ENCODE measurements around the gene PRX.
"Not testable (repeated sequence)": the region's sequence is repeated elsewhere in the genome, so short reads cannot be mapped to it uniquely, and the experiment has no call there.

The PRX gene

DNA sequence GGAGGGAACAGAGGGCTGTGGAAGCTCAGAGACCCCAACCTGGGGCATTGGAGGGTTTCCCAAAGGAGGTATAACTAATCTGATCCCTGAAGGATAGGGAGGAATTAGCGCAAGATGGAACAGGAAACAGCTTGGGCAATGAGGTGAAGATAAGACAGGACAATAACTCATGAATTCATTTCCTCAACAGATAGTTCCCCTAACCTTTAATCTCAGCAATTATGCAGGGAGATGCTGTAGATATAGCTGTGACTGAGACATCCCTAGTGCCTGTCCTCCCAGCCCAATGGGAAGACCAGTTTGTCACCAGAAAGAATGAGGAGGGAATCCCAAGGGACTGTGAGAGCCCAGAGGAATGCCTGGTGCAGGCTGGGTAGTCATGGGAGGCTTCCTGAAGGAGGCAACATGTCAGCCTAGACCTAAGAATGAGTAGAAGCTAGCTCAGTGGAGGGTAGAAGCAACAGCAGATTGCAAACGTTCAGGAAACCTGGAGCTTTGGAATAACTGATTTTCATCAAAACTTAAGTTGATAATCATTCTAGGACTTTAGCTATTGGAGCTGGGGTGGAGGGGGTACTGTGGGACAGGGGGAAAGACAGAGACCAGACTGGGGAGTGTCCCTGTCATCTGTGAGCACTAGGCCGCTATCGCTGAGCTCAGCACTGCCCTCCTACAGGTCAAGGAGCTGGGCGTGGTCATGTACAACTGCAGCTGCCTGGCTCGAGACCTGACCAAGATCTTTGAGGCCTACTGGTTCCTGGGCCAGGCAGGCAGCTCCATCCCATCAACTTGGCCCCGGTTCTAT, 42.0 kb downstream of the PRX start:
- Histone ChIP-seq H3K36me3 (ENCODE audit: low read depth) (peaks cover 18% of the 10 kb centered on the region), H3K4me3 (ENCODE audit: severe bottlenecking) (no peak overlapping the region), H3K4me1 (ENCODE audit: insufficient read depth, poor library complexity, severe bottlenecking) (no peaks in the 10 kb centered on the region), H3K27me3 (ENCODE audit: insufficient read depth, poor library complexity, severe bottlenecking) (no peaks in the 10 kb centered on the region), H3K27ac (ENCODE audit: poor library complexity, severe bottlenecking) (no peak overlapping the region), H3K9me3 (ENCODE audit: severe bottlenecking) (no peaks in the 10 kb centered on the region)
- TF ChIP-seq, protein P1, sequence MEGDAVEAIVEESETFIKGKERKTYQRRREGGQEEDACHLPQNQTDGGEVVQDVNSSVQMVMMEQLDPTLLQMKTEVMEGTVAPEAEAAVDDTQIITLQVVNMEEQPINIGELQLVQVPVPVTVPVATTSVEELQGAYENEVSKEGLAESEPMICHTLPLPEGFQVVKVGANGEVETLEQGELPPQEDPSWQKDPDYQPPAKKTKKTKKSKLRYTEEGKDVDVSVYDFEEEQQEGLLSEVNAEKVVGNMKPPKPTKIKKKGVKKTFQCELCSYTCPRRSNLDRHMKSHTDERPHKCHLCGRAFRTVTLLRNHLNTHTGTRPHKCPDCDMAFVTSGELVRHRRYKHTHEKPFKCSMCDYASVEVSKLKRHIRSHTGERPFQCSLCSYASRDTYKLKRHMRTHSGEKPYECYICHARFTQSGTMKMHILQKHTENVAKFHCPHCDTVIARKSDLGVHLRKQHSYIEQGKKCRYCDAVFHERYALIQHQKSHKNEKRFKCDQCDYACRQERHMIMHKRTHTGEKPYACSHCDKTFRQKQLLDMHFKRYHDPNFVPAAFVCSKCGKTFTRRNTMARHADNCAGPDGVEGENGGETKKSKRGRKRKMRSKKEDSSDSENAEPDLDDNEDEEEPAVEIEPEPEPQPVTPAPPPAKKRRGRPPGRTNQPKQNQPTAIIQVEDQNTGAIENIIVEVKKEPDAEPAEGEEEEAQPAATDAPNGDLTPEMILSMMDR (IDR thresholded peaks at IDR 0.05; ENCODE audit: poor library complexity, severe bottlenecking), result no peak
- ATAC-seq (ENCODE audit: low read depth) (no peak), DNase-seq (ENCODE audit: low spot score) (no peak)

DNA sequence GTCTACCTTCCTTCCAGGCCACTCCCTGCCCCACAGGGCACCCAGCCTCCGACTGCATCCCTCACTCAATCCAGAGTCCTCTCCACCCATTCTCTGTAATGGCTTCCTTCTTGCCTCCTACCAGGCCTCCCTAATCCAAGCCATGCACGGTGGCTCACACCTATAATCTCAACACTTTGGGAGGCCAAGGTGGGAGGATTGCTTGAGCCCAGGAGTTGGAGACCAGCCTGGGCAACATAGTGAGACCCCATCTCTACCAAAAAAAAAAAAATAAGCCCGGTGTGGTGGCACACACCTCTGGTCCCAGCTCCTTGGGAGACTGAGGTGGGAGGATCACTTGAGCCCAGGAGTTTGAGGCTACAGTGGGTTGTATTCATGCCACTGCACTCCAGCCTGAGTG, 42.9 kb downstream of the PRX start:
- H3K4me1 ChIP-seq (ENCODE audit: insufficient read depth, poor library complexity, severe bottlenecking); H3K9me3 ChIP-seq (ENCODE audit: severe bottlenecking); H3K4me3 ChIP-seq (ENCODE audit: severe bottlenecking); H3K27ac ChIP-seq (ENCODE audit: poor library complexity, severe bottlenecking); DNase-seq (ENCODE audit: low spot score); H3K27me3 ChIP-seq (ENCODE audit: insufficient read depth, poor library complexity, severe bottlenecking); ATAC-seq (ENCODE audit: low read depth): not testable (repeated sequence)
- H3K36me3 ChIP-seq (ENCODE audit: low read depth), result peaks cover 18% of the 10 kb centered on the region

DNA sequence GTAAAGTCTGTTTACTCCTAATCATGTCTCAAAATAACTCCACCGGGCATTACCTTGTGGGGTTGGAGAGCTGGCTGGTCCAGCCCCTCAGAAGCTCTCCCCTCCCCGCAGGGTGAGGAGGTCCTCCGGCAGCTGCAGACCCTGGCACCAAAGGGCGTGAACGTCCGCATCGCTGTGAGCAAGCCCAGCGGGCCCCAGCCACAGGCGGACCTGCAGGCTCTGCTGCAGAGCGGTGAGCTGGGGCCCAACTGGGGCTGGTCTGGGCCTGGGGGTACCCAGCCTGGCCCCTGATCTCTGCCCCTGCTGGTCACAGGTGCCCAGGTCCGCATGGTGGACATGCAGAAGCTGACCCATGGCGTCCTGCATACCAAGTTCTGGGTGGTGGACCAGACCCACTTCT, 43.4 kb downstream of the PRX start:
- H3K4me3 ChIP-seq (ENCODE audit: severe bottlenecking), result no peak overlapping the region
- H3K9me3 ChIP-seq (ENCODE audit: severe bottlenecking), result no peaks in the 10 kb centered on the region
- H3K4me1 ChIP-seq (ENCODE audit: insufficient read depth, poor library complexity, severe bottlenecking), result no peaks in the 10 kb centered on the region
- DNase-seq (ENCODE audit: low spot score) (no peak), ATAC-seq (ENCODE audit: low read depth) (no peak)
- no peaks in the 10 kb centered on the region for H3K27me3 ChIP-seq (ENCODE audit: insufficient read depth, poor library complexity, severe bottlenecking)
- H3K36me3 ChIP-seq (ENCODE audit: low read depth), result peaks cover 18% of the 10 kb centered on the region
- H3K27ac ChIP-seq (ENCODE audit: poor library complexity, severe bottlenecking), result no peak overlapping the region
- TF ChIP-seq, protein P1 (IDR thresholded peaks at IDR 0.05; ENCODE audit: poor library complexity, severe bottlenecking), result no peak

DNA sequence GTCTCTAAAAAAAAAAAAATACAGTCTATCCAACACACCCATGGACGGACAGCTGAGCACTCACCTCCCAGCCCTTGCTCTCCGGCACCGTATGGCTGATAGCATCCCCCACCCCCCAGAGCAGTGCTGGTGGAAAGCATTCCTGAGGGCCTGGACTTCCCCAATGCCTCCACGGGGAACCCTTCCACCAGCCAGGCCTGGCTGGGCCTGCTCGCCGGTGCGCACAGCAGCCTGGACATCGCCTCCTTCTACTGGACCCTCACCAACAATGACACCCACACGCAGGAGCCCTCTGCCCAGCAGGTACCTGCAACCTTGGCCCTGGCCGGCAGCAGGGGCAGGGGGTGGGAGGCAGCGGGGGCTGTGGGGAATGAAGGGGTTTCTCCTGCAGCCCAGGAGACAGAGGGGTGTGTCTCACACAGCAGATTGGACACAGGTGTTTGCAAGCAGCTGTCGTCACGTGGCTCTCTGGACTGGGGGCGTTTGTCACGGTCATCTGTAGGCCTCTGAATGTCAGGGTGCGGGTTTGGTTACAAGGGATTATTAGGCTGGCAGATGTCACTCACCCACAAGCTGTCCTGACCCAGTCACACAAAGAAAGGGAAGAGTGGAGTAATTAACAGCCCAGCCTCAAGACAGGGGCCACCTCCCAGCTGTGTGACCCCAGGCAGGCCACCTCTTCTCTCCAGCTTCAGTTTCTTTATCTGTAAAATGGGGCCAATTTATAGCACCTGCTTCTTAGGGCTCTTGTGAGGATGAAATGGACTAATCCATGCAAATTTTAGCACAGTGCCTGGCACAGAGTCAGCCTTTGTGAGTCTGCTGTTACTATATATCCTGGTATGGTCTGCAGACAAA, 45.4 kb downstream of the PRX start:
- Histone ChIP-seq H3K4me1 (ENCODE audit: insufficient read depth, poor library complexity, severe bottlenecking) (no peaks in the 10 kb centered on the region), H3K4me3 (ENCODE audit: severe bottlenecking) (no peak overlapping the region), H3K27me3 (ENCODE audit: insufficient read depth, poor library complexity, severe bottlenecking) (no peaks in the 10 kb centered on the region), H3K9me3 (ENCODE audit: severe bottlenecking) (no peaks in the 10 kb centered on the region), H3K27ac (ENCODE audit: poor library complexity, severe bottlenecking) (no peak overlapping the region), H3K36me3 (ENCODE audit: low read depth) (peaks cover 15% of the 10 kb centered on the region)
- DNase-seq (ENCODE audit: low spot score) (no peak), ATAC-seq (ENCODE audit: low read depth) (no peak)
- TF ChIP-seq, protein P1 (IDR thresholded peaks at IDR 0.05; ENCODE audit: poor library complexity, severe bottlenecking), result no peak

DNA sequence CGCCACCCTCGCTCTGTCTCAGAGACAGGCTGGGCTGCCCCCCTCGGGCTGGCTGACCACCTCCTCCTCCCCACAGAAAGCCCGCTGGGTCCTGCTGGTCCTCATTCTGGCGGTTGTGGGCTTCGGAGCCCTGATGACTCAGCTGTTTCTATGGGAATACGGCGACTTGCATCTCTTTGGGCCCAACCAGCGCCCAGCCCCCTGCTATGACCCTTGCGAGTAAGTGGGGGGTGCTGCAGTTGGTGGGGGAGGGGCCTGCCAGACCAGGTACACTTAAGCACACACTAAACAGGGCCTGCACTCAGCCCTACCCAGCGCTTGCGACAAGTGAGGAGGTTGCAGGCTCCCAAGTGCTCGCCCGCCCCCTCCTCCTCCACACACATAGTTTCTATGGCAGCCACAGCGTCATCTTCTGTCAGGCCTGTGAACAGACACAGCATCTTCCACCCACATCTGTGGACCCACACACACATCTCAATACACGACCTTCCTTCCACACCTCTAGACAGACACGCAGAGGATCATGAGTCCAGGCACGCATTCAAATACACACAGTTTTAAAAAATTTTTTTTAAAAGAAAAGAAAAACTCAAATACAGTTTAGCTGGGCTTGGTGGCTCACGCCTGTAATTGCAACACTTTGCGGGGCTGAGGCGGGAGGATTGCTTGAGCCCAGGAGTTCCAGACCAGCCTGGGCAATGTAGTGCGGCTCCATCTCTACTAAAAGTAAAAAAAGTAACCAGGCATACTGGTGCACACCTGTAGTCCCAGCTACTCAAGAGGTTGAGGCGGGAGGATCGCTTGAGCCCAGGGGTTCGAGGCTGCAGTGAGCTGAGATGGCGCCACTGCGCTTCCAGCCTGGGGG, 46.2 kb downstream of the PRX start:
- no peak for DNase-seq (ENCODE audit: low spot score)
- Histone ChIP-seq H3K4me1 (ENCODE audit: insufficient read depth, poor library complexity, severe bottlenecking) (no peaks in the 10 kb centered on the region), H3K27me3 (ENCODE audit: insufficient read depth, poor library complexity, severe bottlenecking) (no peaks in the 10 kb centered on the region), H3K27ac (ENCODE audit: poor library complexity, severe bottlenecking) (no peak overlapping the region), H3K36me3 (ENCODE audit: low read depth) (peaks cover 14% of the 10 kb centered on the region), H3K4me3 (ENCODE audit: severe bottlenecking) (no peak overlapping the region), H3K9me3 (ENCODE audit: severe bottlenecking) (no peaks in the 10 kb centered on the region)
- no peak for ATAC-seq (ENCODE audit: low read depth)
- TF ChIP-seq, protein P1 (IDR thresholded peaks at IDR 0.05; ENCODE audit: poor library complexity, severe bottlenecking), result no peak
